Measurements from ENCODE around the gene ISLR. TPM values are rescaled to one million over a fixed set of nuclear protein-coding genes. Genes with fewer than 3 reads are reported as not detected.

ISLR gene
- total RNA-seq, 2 donors from 2014 or later: 51.9 to 59.9 TPM

- Histone ChIP-seq H3K4me1 (peaks cover 0 to 66% of the 10 kb centered on the region in 2 donors), H3K4me3 (no peak overlapping the region), H3K36me3 (no peaks in the 10 kb centered on the region), H3K27me3 (no peaks in the 10 kb centered on the region), H3K9me3 (no peaks in the 10 kb centered on the region), H3K27ac (peak overlapping the region; percentile 2 to 68)
- DNase-seq (ENCODE audit: low spot score): peak; percentile 91
- TF ChIP-seq, protein P1, sequence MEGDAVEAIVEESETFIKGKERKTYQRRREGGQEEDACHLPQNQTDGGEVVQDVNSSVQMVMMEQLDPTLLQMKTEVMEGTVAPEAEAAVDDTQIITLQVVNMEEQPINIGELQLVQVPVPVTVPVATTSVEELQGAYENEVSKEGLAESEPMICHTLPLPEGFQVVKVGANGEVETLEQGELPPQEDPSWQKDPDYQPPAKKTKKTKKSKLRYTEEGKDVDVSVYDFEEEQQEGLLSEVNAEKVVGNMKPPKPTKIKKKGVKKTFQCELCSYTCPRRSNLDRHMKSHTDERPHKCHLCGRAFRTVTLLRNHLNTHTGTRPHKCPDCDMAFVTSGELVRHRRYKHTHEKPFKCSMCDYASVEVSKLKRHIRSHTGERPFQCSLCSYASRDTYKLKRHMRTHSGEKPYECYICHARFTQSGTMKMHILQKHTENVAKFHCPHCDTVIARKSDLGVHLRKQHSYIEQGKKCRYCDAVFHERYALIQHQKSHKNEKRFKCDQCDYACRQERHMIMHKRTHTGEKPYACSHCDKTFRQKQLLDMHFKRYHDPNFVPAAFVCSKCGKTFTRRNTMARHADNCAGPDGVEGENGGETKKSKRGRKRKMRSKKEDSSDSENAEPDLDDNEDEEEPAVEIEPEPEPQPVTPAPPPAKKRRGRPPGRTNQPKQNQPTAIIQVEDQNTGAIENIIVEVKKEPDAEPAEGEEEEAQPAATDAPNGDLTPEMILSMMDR (IDR thresholded peaks at IDR 0.05): no peak
Observed at GRCh38 chr15:74179101-74179841, 5.8 kb downstream of the ISLR start.

DNA sequence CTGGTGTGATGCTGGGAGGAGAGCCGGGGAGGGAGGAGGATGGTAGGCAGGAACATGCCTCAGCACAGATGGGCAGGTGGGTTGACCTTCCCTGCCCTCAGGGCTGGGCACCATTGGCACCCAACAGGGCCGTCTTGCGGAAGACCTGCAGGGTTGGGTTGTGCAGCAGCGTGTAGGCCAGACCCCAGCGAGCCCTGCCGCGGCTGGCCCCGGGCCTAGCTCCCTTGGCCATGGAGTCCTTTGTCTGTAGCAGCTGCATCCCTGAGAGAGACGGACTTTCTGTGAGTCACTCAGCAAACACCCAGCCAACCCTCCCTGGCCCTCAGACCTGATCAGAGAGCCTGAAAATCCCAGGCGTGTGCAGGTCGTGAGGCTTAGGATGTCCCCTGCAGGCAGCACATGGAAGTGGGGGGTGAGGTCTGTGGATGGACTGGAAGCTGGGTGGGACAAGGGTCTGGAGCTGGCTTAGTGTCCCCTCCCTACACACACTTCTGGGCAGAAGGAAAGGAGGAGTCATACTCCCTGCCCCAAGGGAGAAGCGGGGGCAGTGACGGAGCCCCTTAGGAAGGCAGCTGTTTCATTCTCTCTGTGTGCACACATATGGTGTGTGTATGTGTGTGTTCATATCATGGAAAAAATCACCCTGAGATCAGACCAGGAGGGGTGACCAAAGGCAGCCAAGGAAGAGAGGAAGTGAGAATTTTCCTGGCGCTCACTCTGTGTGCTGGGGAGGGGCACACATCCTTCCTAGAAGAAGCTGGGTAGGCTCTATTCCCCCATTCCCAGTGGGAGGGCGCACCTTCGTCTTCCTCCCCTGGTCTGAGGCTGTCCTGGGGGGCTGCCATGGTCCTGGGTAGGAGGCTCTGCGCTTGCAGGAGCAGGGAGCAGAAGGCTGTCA lies 6.7 kb downstream of the ISLR start:
- DNase-seq (ENCODE audit: low spot score): no peak
- H3K36me3 ChIP-seq: no peaks in the 10 kb centered on the region
- TF ChIP-seq, protein P1 (IDR thresholded peaks at IDR 0.05): no peak
- peak overlapping the region in 1 of 2 donors; percentile 68 for H3K27ac ChIP-seq
- no peaks in the 10 kb centered on the region for H3K27me3 ChIP-seq
- H3K4me1 ChIP-seq: peaks cover 0 to 57% of the 10 kb centered on the region in 2 donors
- no peaks in the 10 kb centered on the region for H3K9me3 ChIP-seq
- H3K4me3 ChIP-seq: no peak overlapping the region

GRCh38 chr15:74180881-74181602 lies 7.5 kb downstream of the ISLR start:
- DNase-seq (ENCODE audit: low spot score): no peak
- H3K4me3 ChIP-seq: no peak overlapping the region
- H3K27ac ChIP-seq: peak overlapping the region in 1 of 2 donors; percentile 68
- no peaks in the 10 kb centered on the region for H3K36me3 ChIP-seq
- no peaks in the 10 kb centered on the region for H3K9me3 ChIP-seq
- TF ChIP-seq, protein P1 (IDR thresholded peaks at IDR 0.05): no peak
- peaks cover 0 to 49% of the 10 kb centered on the region in 2 donors for H3K4me1 ChIP-seq
- no peaks in the 10 kb centered on the region for H3K27me3 ChIP-seq

- no peaks in the 10 kb centered on the region for H3K9me3 ChIP-seq
- TF ChIP-seq, protein P1 (IDR thresholded peaks at IDR 0.05): no peak
- no peak overlapping the region for H3K4me3 ChIP-seq
- no peaks in the 10 kb centered on the region for H3K27me3 ChIP-seq
- no peak overlapping the region for H3K27ac ChIP-seq
- DNase-seq (ENCODE audit: low spot score): no peak
- H3K36me3 ChIP-seq: no peaks in the 10 kb centered on the region
- H3K4me1 ChIP-seq: peaks cover 0 to 38% of the 10 kb centered on the region in 2 donors
Observed at GRCh38 chr15:74182131-74182530, 8.6 kb downstream of the ISLR start.

GRCh38 chr15:74184582-74185091 lies 11.1 kb downstream of the ISLR start:
- no peaks in the 10 kb centered on the region for H3K27me3 ChIP-seq
- no peak overlapping the region for H3K27ac ChIP-seq

More at GRCh38 chr15:74184582-74185091, 11.1 kb downstream of the ISLR start:
- TF ChIP-seq, protein P1 (IDR thresholded peaks at IDR 0.05): no peak
- Histone ChIP-seq H3K36me3 (no peaks in the 10 kb centered on the region), H3K4me3 (no peak overlapping the region), H3K9me3 (no peaks in the 10 kb centered on the region), H3K4me1 (peaks cover 0 to 15% of the 10 kb centered on the region in 2 donors)
- DNase-seq (ENCODE audit: low spot score): no peak

Data from right atrium auricular region (tissue), 2 donors.